ENCODE measurements around the gene MIPOL1. TPM values are rescaled to one million over a fixed set of nuclear protein-coding genes. Genes with fewer than 3 reads are reported as not detected.
"Not testable (repeated sequence)": the region's sequence is repeated elsewhere in the genome, so short reads cannot be mapped to it uniquely, and the experiment has no call there.

MIPOL1 gene
- total RNA-seq, 1 donor from 2014 or later, result 5.1 TPM

DNA sequence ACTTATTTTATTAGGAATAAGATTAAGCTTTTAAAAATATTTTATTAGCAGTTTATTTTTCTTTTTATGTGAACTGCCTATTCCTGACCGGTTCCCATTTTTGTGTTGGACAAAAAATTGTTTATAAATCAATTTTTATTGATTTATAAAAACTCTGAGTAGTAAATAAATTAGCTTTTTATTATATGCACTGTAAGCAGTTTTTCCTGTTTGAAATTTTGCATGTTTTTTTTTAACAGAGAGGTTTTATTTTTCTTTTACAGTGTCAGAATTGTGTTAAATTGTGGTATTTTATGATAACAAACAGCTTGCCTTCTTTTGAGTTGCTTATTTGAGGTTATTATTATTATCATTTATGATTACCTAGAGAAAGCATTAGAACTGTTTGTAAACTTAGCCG, 329.3 kb downstream of the MIPOL1 start:
- DNase-seq (ENCODE audit: low read depth in 2 of 2), result no peak

GRCh38 chr14:37539992-37540391, 342.3 kb downstream of the MIPOL1 start:
- no peak for DNase-seq (ENCODE audit: low read depth in 2 of 2)

DNA sequence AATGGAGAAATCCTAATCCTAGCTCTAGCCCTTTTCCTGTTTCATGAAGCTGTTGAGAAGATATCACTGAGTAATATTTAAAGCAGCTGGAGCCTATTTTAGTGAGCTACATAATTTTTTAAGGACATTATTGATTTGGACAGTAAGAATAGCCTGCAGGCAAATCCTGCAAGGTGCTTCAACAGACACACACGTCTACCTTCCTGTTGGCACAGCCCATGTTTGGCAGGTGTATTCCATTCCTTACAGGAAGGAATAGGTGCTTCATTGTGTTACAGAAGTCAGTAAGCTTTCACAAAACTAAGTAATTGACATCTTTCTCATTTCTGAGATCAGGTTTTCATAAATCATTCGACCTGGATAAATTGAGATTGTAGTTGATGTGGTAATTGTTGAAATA, 346.7 kb downstream of the MIPOL1 start:
- DNase-seq (ENCODE audit: low read depth in 2 of 2), result no peak

DNA sequence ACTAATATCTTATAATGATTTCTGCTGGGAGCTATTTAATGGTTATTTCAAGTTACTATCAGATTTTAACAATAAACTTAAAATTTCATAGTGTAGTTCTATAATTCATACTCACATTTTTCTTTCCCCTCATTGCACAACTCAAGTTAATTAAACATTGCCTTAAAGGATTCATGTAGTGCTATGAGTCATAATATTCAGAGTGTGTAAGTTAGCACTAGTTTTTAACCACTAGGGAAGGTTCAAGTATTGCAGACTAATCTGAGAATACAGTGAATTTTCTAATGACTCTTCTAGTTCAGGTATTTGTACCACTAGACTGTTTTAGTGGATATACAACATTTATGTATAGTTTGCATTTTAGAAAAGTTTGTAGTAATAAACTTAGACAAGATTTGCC, 347.4 kb downstream of the MIPOL1 start:
- DNase-seq (ENCODE audit: low read depth in 2 of 2), result no peak

DNA sequence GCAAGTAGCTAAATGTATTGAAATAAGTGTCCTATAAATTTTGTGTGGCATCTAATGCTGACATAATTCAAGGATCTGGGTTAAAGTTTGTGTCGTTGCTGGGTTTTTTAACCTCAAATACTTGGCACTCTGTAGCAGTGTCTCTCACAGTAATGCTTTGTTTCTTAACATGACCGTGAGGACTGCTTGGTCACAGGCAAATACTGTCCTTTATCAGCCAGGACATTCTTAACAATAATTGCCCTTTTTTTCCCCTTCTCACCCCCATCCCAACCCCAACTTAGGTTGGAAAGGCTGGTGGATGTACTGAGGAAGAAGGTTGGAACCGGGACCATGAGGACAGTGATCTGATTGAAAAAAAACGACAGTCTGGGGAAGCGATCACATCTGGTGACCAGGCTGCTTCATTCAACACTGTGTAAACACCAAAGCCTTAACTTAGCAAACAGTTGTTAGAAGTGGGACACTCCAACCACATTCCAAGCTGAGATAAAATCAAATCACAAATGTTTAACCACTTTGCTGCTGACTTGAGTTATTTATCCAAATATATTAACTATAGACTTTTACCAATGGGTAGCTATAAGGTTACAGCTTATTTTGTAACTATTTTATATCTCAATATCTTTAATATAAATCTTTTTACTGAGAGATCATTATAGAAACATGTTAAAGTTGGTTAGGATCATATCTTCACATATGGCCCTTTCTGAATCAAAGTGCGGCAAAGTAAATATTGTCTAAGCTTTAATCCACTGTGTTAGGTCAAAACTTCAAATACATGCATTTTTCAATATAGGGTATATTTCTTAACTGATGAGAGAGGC, 349.1 kb downstream of the MIPOL1 start:
- no peak for DNase-seq (ENCODE audit: low read depth in 2 of 2)

- no peak for DNase-seq (ENCODE audit: low read depth in 2 of 2)
These were observed 352.8 kb downstream of the MIPOL1 start for GRCh38 chr14:37550511-37550910.

- DNase-seq (ENCODE audit: low read depth in 2 of 2), result no peak
These were observed 353.4 kb downstream of the MIPOL1 start for GRCh38 chr14:37551119-37551518.

DNA sequence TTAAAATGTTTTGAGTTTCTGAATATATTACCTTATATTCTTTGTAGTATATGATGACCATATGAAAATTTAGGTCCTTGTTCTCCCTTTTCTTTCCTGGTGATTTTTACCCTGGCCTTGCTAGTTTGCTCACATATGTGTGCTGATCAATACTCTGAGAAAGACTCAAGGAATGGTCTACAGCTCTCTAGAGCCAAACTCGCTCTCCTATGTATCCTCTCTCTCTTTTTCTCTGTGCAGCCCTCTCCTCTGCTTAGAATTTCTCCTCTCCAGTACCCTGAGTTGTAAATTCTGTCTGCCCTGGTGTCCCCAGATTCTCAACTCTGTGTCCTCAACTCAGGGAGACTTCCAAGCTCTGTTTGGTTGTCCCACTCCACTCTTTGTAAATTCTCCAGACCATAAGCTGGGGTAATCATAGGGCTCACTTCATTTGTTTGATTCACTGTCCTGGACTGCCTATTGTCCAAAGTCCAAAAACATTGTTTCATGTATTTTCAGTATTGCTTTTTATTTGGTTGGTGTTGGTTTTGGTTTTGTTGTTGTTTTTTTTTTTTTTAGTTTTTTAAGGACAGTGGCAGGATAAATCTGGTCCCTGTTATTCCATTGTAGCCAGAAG, 356.3 kb downstream of the MIPOL1 start:
- no peak for DNase-seq (ENCODE audit: low read depth in 2 of 2)

GRCh38 chr14:37555596-37555995, 357.9 kb downstream of the MIPOL1 start:
- DNase-seq (ENCODE audit: low read depth in 2 of 2), result not testable (repeated sequence)

DNA sequence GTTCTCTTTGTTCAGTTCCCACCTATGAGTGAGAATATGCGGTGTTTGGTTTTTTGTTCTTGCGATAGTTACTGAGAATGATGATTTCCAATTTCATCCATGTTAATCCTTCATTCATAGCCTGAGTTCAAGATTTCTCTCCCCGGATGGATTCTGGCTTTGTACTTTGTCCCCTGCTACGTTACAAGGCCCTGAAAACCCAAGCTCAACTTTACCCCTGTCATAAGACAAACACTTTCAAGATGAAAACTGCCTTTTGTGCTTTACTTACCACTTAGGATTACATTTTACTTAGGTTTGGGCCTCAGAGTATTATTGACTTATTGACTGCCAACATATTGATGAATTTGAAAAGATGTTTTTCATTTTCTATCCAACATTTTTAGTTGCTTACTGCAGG, 361.0 kb downstream of the MIPOL1 start:
- no peak for DNase-seq (ENCODE audit: low read depth in 2 of 2)

DNA sequence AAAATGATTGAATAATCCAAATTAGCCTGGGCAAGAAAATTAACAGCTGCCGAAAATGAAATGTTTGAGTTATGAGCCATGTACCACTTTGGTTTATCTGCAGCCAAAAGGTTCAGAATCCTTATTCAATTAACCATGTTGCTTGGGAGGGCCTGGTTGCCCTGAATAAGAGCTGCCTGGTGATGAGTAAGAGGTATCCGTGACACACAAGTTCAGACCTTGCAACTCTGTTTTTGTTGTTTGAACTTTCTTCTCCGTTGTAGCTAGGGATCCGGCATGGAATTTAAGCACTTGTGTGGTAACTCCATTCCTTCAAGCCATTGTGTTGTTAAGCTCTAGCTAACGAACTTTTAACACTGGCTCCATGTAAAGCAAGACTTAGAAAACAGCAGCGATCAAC, 361.6 kb downstream of the MIPOL1 start:
- no peak for DNase-seq (ENCODE audit: low read depth in 2 of 2)

DNA sequence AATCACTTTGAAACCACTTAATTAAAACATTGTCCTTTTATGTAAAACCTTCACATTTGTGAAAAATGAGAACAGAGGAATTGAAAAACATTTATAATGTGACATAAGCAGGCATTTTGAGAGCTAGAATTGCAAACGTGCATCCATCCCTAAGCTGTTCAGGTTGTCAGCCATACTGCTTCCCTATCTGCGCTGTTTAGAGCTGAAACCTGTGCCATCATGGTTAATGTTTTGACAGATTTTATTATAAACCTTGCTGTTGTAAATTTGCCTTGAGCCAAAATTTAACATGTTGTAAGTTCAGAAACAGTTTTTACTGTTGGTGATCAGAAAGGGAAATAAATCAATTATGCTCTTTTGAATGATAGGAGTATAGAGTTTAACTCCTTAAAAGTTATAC, 365.5 kb downstream of the MIPOL1 start:
- no peak for DNase-seq (ENCODE audit: low read depth in 2 of 2)

- no peak for DNase-seq (ENCODE audit: low read depth in 2 of 2)
These were observed 367.8 kb downstream of the MIPOL1 start for GRCh38 chr14:37565550-37565949.

GRCh38 chr14:37566811-37567371, 369.2 kb downstream of the MIPOL1 start:
- no peak for DNase-seq (ENCODE audit: low read depth in 2 of 2)

GRCh38 chr14:37569729-37570128, 372.0 kb downstream of the MIPOL1 start:
- no peak for DNase-seq (ENCODE audit: low read depth in 2 of 2)

DNA sequence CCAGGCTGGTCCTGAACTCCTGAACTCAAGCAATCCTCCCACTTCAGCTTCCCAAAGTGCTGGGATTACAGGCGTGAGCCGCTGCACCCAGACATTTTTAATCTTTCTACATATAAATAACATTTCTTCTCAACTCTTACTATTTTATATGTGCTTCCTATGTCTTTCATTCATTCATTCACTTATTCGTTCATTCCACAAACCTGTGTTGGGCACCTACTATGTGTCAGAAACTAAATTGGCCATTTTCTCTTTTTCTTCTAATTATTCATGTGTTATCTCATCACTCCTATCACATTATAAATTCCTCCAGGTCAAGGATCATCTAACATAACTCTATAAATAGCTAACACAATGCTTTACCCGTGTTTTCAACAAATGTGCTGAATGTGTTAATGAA, 373.7 kb downstream of the MIPOL1 start:
- DNase-seq (ENCODE audit: low read depth in 2 of 2), result no peak

GRCh38 chr14:37573356-37573755, 375.6 kb downstream of the MIPOL1 start:
- DNase-seq (ENCODE audit: low read depth in 2 of 2), result no peak

- DNase-seq (ENCODE audit: low read depth in 2 of 2), result no peak
These were observed 381.5 kb downstream of the MIPOL1 start for GRCh38 chr14:37579274-37579673.

GRCh38 chr14:37580146-37580545, 382.4 kb downstream of the MIPOL1 start:
- no peak for DNase-seq (ENCODE audit: low read depth in 2 of 2)

GRCh38 chr14:37583358-37584210, 385.8 kb downstream of the MIPOL1 start:
- DNase-seq (ENCODE audit: low read depth in 2 of 2), result no peak

DNA sequence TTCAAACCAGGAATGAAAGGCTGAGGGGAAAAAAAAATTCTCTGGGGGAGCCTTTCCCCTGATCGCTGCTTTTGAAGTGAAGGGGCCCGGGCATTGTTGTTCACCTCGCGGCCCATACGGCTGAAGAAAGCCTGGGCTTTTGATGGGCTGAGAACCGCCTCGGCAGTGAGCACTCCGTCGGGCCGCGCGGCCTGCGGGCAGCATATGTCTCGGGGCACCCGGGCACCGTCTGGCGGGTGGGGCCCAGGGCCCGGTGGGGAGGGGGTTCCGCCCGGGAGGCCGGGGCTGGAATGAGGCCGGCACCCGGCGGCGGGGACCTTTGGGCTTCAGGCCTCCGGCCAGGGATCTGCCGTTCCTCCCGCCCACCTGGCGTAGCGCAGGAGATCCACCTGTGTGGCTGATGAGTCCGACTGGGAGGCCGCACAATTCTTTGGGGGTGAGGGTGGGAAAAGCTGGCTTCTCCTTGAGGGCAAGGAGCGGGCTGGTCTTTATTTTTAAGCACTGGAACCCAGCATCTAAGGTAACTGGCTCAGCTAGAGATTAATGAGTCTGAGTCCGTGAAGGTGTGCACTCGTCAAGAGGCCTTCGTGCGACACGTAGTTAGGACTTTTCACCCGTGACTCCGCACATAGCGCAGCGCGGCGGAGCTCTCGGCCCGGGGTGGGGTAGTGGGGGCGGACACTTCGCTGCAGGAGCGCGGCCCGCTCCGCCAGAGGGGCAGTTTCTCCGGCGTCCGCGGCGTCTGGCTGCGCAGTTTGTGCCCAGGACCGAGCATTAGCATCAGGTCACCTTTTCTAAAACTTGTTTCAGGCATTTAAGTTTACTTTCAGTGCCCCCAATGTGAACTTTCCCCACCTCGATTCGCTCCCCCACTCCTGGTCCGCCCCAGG, 386.7 kb downstream of the MIPOL1 start:
- DNase-seq (ENCODE audit: low read depth in 2 of 2), result no peak

Data from dermis microvascular lymphatic vessel endothelial cell (primary cell).